A549 (cell line): ENCODE measurements around the gene ELFN1.

Source experiments
- CTCF ChIP-seq: fragments of >200 bp; sonication (Bioruptor Twin); formaldehyde crosslinking; IDR thresholded peaks from 3 replicates; pipeline ENCODE4 v1.5.1; 2016
- EP300 ChIP-seq, 2 experiments: fragments of >200 bp; sonication (Bioruptor Twin); formaldehyde crosslinking; IDR thresholded peaks; 2 replicates in 1 of 2; 3 replicates in 1 of 2; pipeline ENCODE4 v1.6.1; 2016 to 2017
- HMGXB4 ChIP-seq: fragments of 250-450 bp; sonication (Bioruptor Pico); IDR thresholded peaks from 2 replicates; pipeline ENCODE4 v1.5.0; 2021; ENCODE audit warnings: mild to moderate bottlenecking, moderate library complexity, borderline replicate concordance
- JUN ChIP-seq, 2 experiments: fragments of >200 bp; sonication (Bioruptor Twin); formaldehyde crosslinking; IDR thresholded peaks; 2 replicates in 1 of 2; 3 replicates in 1 of 2; pipeline ENCODE4 v1.6.1; 2016 to 2017
- JUNB ChIP-seq: fragments of >200 bp; sonication (Bioruptor Twin); formaldehyde crosslinking; IDR thresholded peaks from 2 replicates; pipeline ENCODE4 v1.6.1; 2016
- MAX ChIP-seq: IDR thresholded peaks from 2 replicates; pipeline ENCODE4 v1.6.1; 2012
- POLR2A ChIP-seq: IDR thresholded peaks from 2 replicates; pipeline ENCODE4 v1.6.1; 2012; ENCODE audit warnings: mild to moderate bottlenecking, low read length
- POLR2AphosphoS2 ChIP-seq: conservative IDR thresholded peaks from 2 replicates; pipeline ENCODE4 v1.6.1; 2012; ENCODE audit warnings: low read length, improper control_type of control experiment, inconsistent platforms
- RFX5 ChIP-seq: fragments of 450-650 bp; IDR thresholded peaks from 2 replicates; pipeline ENCODE4 v1.7.1; 2014; ENCODE audit warnings: antibody characterized with exemption, mild to moderate bottlenecking, moderate library complexity

- TF ChIP-seq HMGXB4 (CRISPR knock-in tag) (no peak), POLR2AphosphoS2 (no peak), CTCF (no peak), JUNB (no peak), RFX5 (no peak), MAX (no peak), EP300 (IDR thresholded peaks at IDR 0.05) (no peak), POLR2A (no peak), JUN (IDR thresholded peaks at IDR 0.05) (no peak)
Observed at GRCh38 chr7:1738956-1739355, 68.9 kb downstream of the ELFN1 start.
